ENCODE measurements around the gene EOMES. TPM values are rescaled to one million over a fixed set of nuclear protein-coding genes. Genes with fewer than 3 reads are reported as not detected.

EOMES gene
- total and polyA plus RNA-seq, 2 of the 4 experiments (the other 2 are of a cell fraction) = not detected

Other genes with a start within 250 kb of the EOMES start
- 50.4 and 86.7 TPM in 2 replicates for gene SLC4A7, start 237.9 kb downstream of the EOMES start, total RNA-seq (2012; rRNA removed)
- 13.8 and 17.7 TPM in 2 replicates for gene SLC4A7, start 237.9 kb downstream of the EOMES start, polyA plus RNA-seq (2012; rRNA removed)